Heart right ventricle (tissue), 16 donors: ENCODE results near the gene HIC1. TPM values are rescaled to one million over a fixed set of nuclear protein-coding genes. Genes with fewer than 3 reads are reported as not detected.
A peak's percentile ranks its signal among the peaks of the same experiment; 100 is the strongest.

Source experiments
- ATAC-seq, 8 donors: fragments of 200-7000 bp; cut with Tn5 transposase; one replicate each; pipeline ENCODE4 v1.9.1; 2020; ENCODE audit warnings: mild to moderate bottlenecking in 8 of 8, moderate library complexity in 8 of 8, moderate number of reproducible peaks in 1 of 8
- DNase-seq, 2 donors: peaks; one replicate each; pipeline ENCODE4 v3.0.0-alpha.2; 2020
- H3K27ac ChIP-seq, 10 donors: fragments of 200-600 bp; sonication (generic) in 2 of 10; one replicate each; pipeline versions ENCODE4 v1.5.0 to v1.8.0; 2020 to 2022; ENCODE audit warnings: mild to moderate bottlenecking in 3 of 10
- H3K27me3 ChIP-seq, 7 donors: fragments of 200-600 bp; one replicate each; pipeline ENCODE4 v1.8.0; 2021 to 2022; ENCODE audit warnings: mild to moderate bottlenecking in 2 of 7
- H3K36me3 ChIP-seq, 9 donors: fragments of 200-600 bp; sonication (generic) in 1 of 9; one replicate each; pipeline versions ENCODE4 v1.5.0 to v1.8.0; 2020 to 2022; ENCODE audit warnings: mild to moderate bottlenecking in 2 of 9
- H3K4me1 ChIP-seq, 9 donors: fragments of 200-600 bp; sonication (generic) in 1 of 9; one replicate each; pipeline versions ENCODE4 v1.5.0 to v1.8.0; 2020 to 2022; ENCODE audit warnings: mild to moderate bottlenecking in 4 of 9
- H3K4me3 ChIP-seq, 10 donors: fragments of 200-600 bp; sonication (generic) in 2 of 10; one replicate each; pipeline versions ENCODE4 v1.5.0 to v1.8.0; 2020 to 2022; ENCODE audit warnings: mild to moderate bottlenecking in 7 of 10, moderate library complexity in 2 of 10
- H3K9me3 ChIP-seq, 11 donors: fragments of 200-600 bp in 10 of 11; sonication (generic) in 2 of 11; one replicate each; pipeline versions ENCODE4 v1.5.0 to v1.8.0; 2013 to 2022; ENCODE audit warnings: mild to moderate bottlenecking in 2 of 11, control low read depth in 1 of 11, moderate library complexity in 1 of 11
- CTCF ChIP-seq, 9 donors: fragments of 200-600 bp; sonication (generic) in 2 of 9; IDR thresholded peaks; one replicate each; pipeline versions ENCODE4 v1.5.0 to v1.8.0; 2021 to 2022; ENCODE audit warnings: antibody characterized with exemption in 9 of 9, mild to moderate bottlenecking in 5 of 9, moderate library complexity in 1 of 9
- WGBS, 2 donors: extraction: QIAGEN DNeasy Blood & Tissue Kit; methylation state at CpG; one replicate each; pipeline ENCODE4 v1.1.7; 2013; ENCODE audit warnings: inconsistent platforms in 1 of 2; 5-methylcytosine and 5-hydroxymethylcytosine counted together
- intact Hi-C, 10 donors: fragments of 100-400 bp; cut with DNase I; formaldehyde crosslinking; loops; one replicate each; pipeline versions ENCODE4 v1.11.1 to v1.14.2; 2022
- polyA plus RNA-seq, 2 donors: library from polyadenylated mRNA; stranded (reverse); fragments of 200-250 nt; gene quantifications; one replicate each; pipeline ENCODE4 v1.2.3, GENCODE V29; 2013
- total RNA-seq, 10 donors: library from RNA; stranded (reverse); fragmentation: NEBNext Ultra II Directional in 3 of 10; extraction: Animal tissue kit (Norgen Biotek cat#: 25700) in 3 of 10; gene quantifications; one replicate each; pipeline versions ENCODE4 v1.2.1 to v1.2.4, GENCODE V29; 2021 to 2023
- donor health status: Arrhythmogenic right ventricular cardiomyopathy.
- donor health status: ischemic (EF 13 %, LVEDD 7.1; RV severe dilation, severe dysfunction).
- donor health status: healthy with polysubstance abuse.
- donor health status: DM: no; HTN: yes; CAD: no.
- donor health status: DM: no; HTN: no; CAD: no.
- donor health status: ischemic (EF 25% LVEDD 6.9; RV normal size, moderate dysfunction).
- donor health status: ischemic (EF 25% LVEDD 5.7; RV mildly dilated, moderate dysfunction).
- donor health status: healthy.
- donor health status: DM: yes; HTN: yes; CAD: no.
- donor health status: Ischemic cardiomyopathy.
- donor health status: ischemic (EF 35%, LVEDD 5.7; RV mildly dilated, moderate dysfunction).
- donor health status: nonischemic (EF 11% LVEDD 7.7; RV severe dilation, severe dysfunction).
- donor health status: DM: yes; HTN: yes; CAD: no.
- donor health status: PGD.
- donor health status: ischemic (EF 29% LVEDD 5.4; RV normal size, mild dysfunction).
- donor health status: nonischemic (EF 23%, LVEDD 6.1; RV moderate dilation, normal function).

Gene HIC1
- total and polyA plus RNA-seq, 12 donors, result 3.5 to 37.5 (median 12.1) TPM

- H3K27ac ChIP-seq, result no peak overlapping the region
- no peak for DNase-seq
- peaks cover 8 to 41% (median 26%) of the 10 kb centered on the region in 9 donors for H3K4me1 ChIP-seq
- no peak overlapping the region for H3K4me3 ChIP-seq
- no peaks in the 10 kb centered on the region for H3K27me3 ChIP-seq
- intact Hi-C loops, result loop anchor here in 4 of 10 donors (5.0 to 10.0 kb wide), 3 partner anchors 133 to 376 kb away; partner anchors contain the start of gene WDR81 (in 2 of the 4)
- no peaks in the 10 kb centered on the region for H3K9me3 ChIP-seq
- no peak for TF ChIP-seq CTCF (IDR thresholded peaks at IDR 0.05)
- 81 to 94% methylated on average over 7 of the region's 7 CpGs for WGBS, 2 donors
- ATAC-seq, result no peak
- H3K36me3 ChIP-seq, result peaks cover 0 to 76% (median 34%) of the 10 kb centered on the region in 9 donors
These were observed 14.6 kb upstream of the HIC1 start for GRCh38 chr17:2040219-2040827.

GRCh38 chr17:2040942-2041560, 13.9 kb upstream of the HIC1 start:
- peak overlapping the region; percentile 53 to 97 (median 80) for H3K4me3 ChIP-seq
- H3K36me3 ChIP-seq, result peaks cover 0 to 69% (median 31%) of the 10 kb centered on the region in 9 donors
- TF ChIP-seq CTCF (IDR thresholded peaks at IDR 0.05), result no peak
- no peaks in the 10 kb centered on the region for H3K9me3 ChIP-seq
- peaks cover 8 to 41% (median 26%) of the 10 kb centered on the region in 9 donors for H3K4me1 ChIP-seq
- WGBS, 2 donors, result 43 to 50% methylated on average over 16 of the region's 16 CpGs
- H3K27me3 ChIP-seq, result no peaks in the 10 kb centered on the region
- H3K27ac ChIP-seq, result peak overlapping the region in 9 of 10 donors; percentile 88 to 98 (median 93)
- no peak for DNase-seq
- ATAC-seq, result peak in 3 of 8 donors; percentile 2 to 25 (median 6)
- intact Hi-C loops, result loop anchor here in 4 of 10 donors (5.0 to 10.0 kb wide), 3 partner anchors 134 to 376 kb away; partner anchors contain the start of gene WDR81 (in 2 of the 4)

GRCh38 chr17:2041561-2042389, 13.1 kb upstream of the HIC1 start, which contains the start of gene OVCA2:
TSS of gene OVCA2 (plus strand) at chr17:2042022. CDS start at chr17:2042048, 26 bp downstream.
- intact Hi-C loops, result loop anchor here in 4 of 10 donors (5.0 to 10.0 kb wide), 3 partner anchors 134 to 377 kb away; partner anchors contain the start of gene WDR81 (in 2 of the 4)
- H3K4me1 ChIP-seq, result peaks cover 8 to 41% (median 26%) of the 10 kb centered on the region in 9 donors
- H3K4me3 ChIP-seq, result peak within 1 kb of the TSS; percentile 53 to 97 (median 80)
- DNase-seq (peak; percentile 94), ATAC-seq (peak; percentile 93 to 97 (median 95))
- H3K27me3 ChIP-seq, result no peaks in the 10 kb centered on the region
- WGBS, 2 donors, result 1 to 3% methylated on average over 90 to 93 of the region's 93 CpGs
- no peaks in the 10 kb centered on the region for H3K9me3 ChIP-seq
- peak; percentile 15 to 80 (median 64) for TF ChIP-seq CTCF (IDR thresholded peaks at IDR 0.05)
- H3K27ac ChIP-seq, result peak within 1 kb of the TSS; percentile 72 to 98 (median 93)
- H3K36me3 ChIP-seq, result peaks cover 0 to 62% (median 23%) of the 10 kb centered on the region in 9 donors
